ENCODE results near the gene ATRIP.

DNA sequence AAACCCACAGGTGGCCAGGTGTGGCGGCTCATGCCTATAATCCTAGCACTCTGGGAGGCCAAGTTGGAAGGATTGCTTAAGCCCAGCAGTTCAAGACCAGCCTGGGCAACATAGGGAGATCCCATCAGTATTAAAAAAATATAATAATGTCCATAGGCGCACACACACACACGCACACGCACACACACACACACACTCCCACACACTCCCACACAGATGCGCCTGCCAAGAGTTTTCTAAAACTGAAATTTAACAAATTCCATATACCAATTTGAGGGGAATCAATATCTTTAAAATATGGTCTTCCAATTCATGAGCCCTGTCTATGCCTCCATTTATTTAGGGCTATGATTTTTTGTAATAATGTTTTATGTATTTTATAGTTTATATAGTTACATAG is 40.4 kb downstream of the ATRIP start:
- TF ChIP-seq CTCF (IDR thresholded peaks at IDR 0.05): no peak
- TF ChIP-seq POLR2A (IDR thresholded peaks at IDR 0.05): no peak
- TF ChIP-seq POLR2AphosphoS5 (IDR thresholded peaks at IDR 0.05): no peak

All from breast epithelium (tissue), 3 donors.